AG04450 (cell line): Measurements from ENCODE around the gene AQP5. TPM values are rescaled to one million over a fixed set of nuclear protein-coding genes. Genes with fewer than 3 reads are reported as not detected.

Experiments
- CTCF ChIA-PET: fragments of 300-600, 350-600 bp; formaldehyde crosslinking; extraction: SDS; loops from one replicate; lab custom pipeline; 2022; ENCODE audit warnings: antibody characterized with exemption, inconsistent platforms; lab: Charles Lee
- POLR2A ChIA-PET: fragments of 350-600 bp; formaldehyde crosslinking; extraction: SDS; loops from one replicate; lab custom pipeline; 2021; ENCODE audit warnings: antibody characterized with exemption, inconsistent platforms; lab: Yijun Ruan, JAX
- DNase-seq: peaks from one replicate; pipeline ENCODE4 v3.0.0-alpha.2; 2011; ENCODE audit warnings: low read depth, low spot score
- H3K27ac ChIP-seq: one replicate; pipeline ENCODE4 v1.5.1; 2012; ENCODE audit warnings: low read depth, low read length, control low read depth
- H3K27me3 ChIP-seq: one replicate; pipeline ENCODE4 v1.6.0; 2012; ENCODE audit warnings: low read length; ENCODE audit not compliant: control insufficient read depth, insufficient read depth
- H3K4me3 ChIP-seq: 2 replicates; pipeline ENCODE4 v1.5.1; 2011; ENCODE audit warnings: mild to moderate bottlenecking, low read depth, low read length, control low read depth
- H3K9me3 ChIP-seq: 2 replicates; pipeline ENCODE4 v1.5.1; 2012; ENCODE audit warnings: low read length; ENCODE audit not compliant: control insufficient read depth, insufficient read depth
- polyA plus RNA-seq: library from polyadenylated mRNA; depleted of rRNA; stranded (reverse); fragments of >200 nt; gene quantifications from 2 replicates; pipeline ENCODE4 v1.2.3, GENCODE V29; 2011
- TF ChIP-seq, protein P1 (sequence below): IDR thresholded peaks from 2 replicates; pipeline ENCODE4 v1.5.1; 2011; ENCODE audit warnings: low read depth, low read length, control low read depth, inconsistent platforms

AQP5 gene
- polyA plus RNA-seq, 1 experiment: not detected

DNA sequence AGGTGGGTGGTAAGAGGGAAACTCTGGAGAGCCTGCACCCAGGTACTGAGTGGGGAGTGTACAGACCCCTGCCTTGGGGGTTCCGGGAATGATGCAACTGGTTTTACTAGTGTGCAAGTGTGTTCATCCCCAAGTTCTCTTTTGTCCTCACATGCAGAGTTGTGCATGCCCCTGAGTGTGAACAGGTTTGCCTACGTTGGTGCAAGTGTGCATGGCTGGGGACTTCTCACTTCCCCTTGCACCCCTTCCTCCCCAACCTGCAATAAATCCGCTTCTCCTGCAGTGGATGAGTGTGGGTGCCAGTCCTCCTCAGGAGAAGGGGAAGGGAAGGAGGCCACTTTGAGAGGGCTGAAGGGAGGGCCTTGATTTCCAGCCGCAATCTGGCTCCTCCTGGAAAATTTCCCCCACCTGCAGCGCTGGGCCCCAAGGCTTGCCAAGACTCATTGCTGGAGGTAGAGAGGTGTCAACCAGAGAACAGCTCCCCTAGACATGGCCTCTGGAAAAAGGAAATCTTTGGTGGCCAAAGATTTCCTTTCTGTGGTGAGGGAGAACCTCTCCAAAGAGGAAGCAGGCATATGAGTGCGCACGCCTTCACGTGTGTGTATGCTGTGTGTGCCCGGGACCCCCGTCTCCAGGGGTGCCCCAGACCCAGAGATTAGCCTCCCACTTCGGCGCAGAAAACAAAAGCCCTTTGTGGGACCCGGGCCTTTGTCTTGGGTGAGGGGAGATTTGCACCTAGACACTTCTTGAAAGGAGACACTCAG, 5.6 kb upstream of the AQP5 start:
- H3K9me3 ChIP-seq: peaks cover 3% of the 10 kb centered on the region; the same call in 1 of the 2 replicates
- H3K27me3 ChIP-seq: peaks cover 85% of the 10 kb centered on the region
- H3K4me3 ChIP-seq: no peak overlapping the region
- TF ChIP-seq, protein P1, sequence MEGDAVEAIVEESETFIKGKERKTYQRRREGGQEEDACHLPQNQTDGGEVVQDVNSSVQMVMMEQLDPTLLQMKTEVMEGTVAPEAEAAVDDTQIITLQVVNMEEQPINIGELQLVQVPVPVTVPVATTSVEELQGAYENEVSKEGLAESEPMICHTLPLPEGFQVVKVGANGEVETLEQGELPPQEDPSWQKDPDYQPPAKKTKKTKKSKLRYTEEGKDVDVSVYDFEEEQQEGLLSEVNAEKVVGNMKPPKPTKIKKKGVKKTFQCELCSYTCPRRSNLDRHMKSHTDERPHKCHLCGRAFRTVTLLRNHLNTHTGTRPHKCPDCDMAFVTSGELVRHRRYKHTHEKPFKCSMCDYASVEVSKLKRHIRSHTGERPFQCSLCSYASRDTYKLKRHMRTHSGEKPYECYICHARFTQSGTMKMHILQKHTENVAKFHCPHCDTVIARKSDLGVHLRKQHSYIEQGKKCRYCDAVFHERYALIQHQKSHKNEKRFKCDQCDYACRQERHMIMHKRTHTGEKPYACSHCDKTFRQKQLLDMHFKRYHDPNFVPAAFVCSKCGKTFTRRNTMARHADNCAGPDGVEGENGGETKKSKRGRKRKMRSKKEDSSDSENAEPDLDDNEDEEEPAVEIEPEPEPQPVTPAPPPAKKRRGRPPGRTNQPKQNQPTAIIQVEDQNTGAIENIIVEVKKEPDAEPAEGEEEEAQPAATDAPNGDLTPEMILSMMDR: no peak
- no peak for DNase-seq
- H3K27ac ChIP-seq: peak overlapping the region; percentile 2
- ChIA-PET CTCF (interaction anchor here (1.2 kb wide), 1 partner anchor 11 kb away, joined by 7 read pairs; no protein-coding TSS in a partner anchor), POLR2A (no interaction called here)

- H3K27ac ChIP-seq: no peak overlapping the region
- H3K27me3 ChIP-seq: peaks cover 85% of the 10 kb centered on the region
- no peak for DNase-seq
- POLR2A ChIA-PET: no interaction called here
- CTCF ChIA-PET: interaction anchor here (1.2 to 3.3 kb wide), 2 partner anchors 11 to 12 kb away, joined by 7 to 25 read pairs; no protein-coding TSS in a partner anchor
- TF ChIP-seq, protein P1: no peak
- H3K4me3 ChIP-seq: no peak overlapping the region
- H3K9me3 ChIP-seq: peaks cover 3% of the 10 kb centered on the region; the same call in 1 of the 2 replicates
Measured at GRCh38 chr12:49956663-49957569, 4.8 kb upstream of the AQP5 start.

DNA sequence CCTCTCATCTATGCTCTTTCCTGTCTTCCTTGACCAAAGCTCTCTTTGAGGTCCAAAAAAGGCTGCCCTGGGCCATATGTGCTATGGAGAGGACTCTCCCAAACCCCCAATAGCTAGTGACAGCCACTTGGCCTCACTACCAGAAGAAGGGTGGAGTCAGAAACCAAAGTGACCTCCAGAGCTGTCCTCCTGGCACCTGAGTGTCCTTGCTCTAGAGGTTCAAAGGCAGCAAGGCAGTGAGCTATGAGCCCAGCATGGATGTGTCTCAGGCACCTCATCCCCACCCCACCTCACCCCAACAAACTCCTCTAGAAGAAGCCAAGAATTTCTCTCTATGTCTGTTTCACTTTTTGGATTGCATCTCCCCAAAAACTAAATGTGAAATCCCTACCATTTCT, 4.1 kb upstream of the AQP5 start:
- H3K9me3 ChIP-seq: peaks cover 3% of the 10 kb centered on the region; the same call in 1 of the 2 replicates
- CTCF ChIA-PET: interaction anchor here (2.2 to 3.3 kb wide), 2 partner anchors 10 to 12 kb away, joined by 5 to 25 read pairs; no protein-coding TSS in a partner anchor
- no peak overlapping the region for H3K27ac ChIP-seq
- no peak overlapping the region for H3K4me3 ChIP-seq
- POLR2A ChIA-PET: no interaction called here
- peaks cover 87% of the 10 kb centered on the region for H3K27me3 ChIP-seq
- no peak for DNase-seq
- TF ChIP-seq, protein P1: no peak

GRCh38 chr12:49959685-49960473, 1.8 kb upstream of the AQP5 start:
- peaks cover 87% of the 10 kb centered on the region for H3K27me3 ChIP-seq
- CTCF ChIA-PET: interaction anchor here (1.3 to 3.5 kb wide), 4 partner anchors 7 to 110 kb away, joined by 4 to 25 read pairs (median 13); no protein-coding TSS in a partner anchor
- H3K9me3 ChIP-seq: peaks cover 3% of the 10 kb centered on the region; the same call in 1 of the 2 replicates
- TF ChIP-seq, protein P1: no peak
- no peak overlapping the region for H3K4me3 ChIP-seq
- DNase-seq: no peak
- POLR2A ChIA-PET: no interaction called here
- H3K27ac ChIP-seq: no peak overlapping the region
